ENCODE data around the gene ROR1. TPM values are rescaled to one million over a fixed set of nuclear protein-coding genes. Genes with fewer than 3 reads are reported as not detected.

The ROR1 gene
- polyA plus RNA-seq, 3 donors = 30.6 to 39.3 (median 35.7) TPM

GRCh38 chr1:64150729-64151230 lies 377.0 kb downstream of the ROR1 start:
- no peak for DNase-seq (ENCODE audit: low read depth in 3 of 3, low spot score in 2 of 3)

- DNase-seq (ENCODE audit: low read depth in 3 of 3, low spot score in 2 of 3) = no peak
These were observed 381.5 kb downstream of the ROR1 start for GRCh38 chr1:64155278-64155677.

- no peak for DNase-seq (ENCODE audit: low read depth in 3 of 3, low spot score in 2 of 3)
These were observed 387.6 kb downstream of the ROR1 start for GRCh38 chr1:64161357-64161941.

GRCh38 chr1:64162151-64162550 lies 388.3 kb downstream of the ROR1 start:
- no peak for DNase-seq (ENCODE audit: low read depth in 3 of 3, low spot score in 2 of 3)

GRCh38 chr1:64162804-64163203 lies 389.0 kb downstream of the ROR1 start:
- DNase-seq (ENCODE audit: low read depth in 3 of 3, low spot score in 2 of 3) = no peak

GRCh38 chr1:64163431-64163830 lies 389.6 kb downstream of the ROR1 start:
- DNase-seq (ENCODE audit: low read depth in 3 of 3, low spot score in 2 of 3) = no peak

- DNase-seq (ENCODE audit: low read depth in 3 of 3, low spot score in 2 of 3) = no peak
These were observed 390.2 kb downstream of the ROR1 start for GRCh38 chr1:64163970-64164369.

GRCh38 chr1:64166629-64167028 lies 392.8 kb downstream of the ROR1 start:
- no peak for DNase-seq (ENCODE audit: low read depth in 3 of 3, low spot score in 2 of 3)

GRCh38 chr1:64167176-64167575 lies 393.4 kb downstream of the ROR1 start:
- DNase-seq (ENCODE audit: low read depth in 3 of 3, low spot score in 2 of 3) = no peak

GRCh38 chr1:64171246-64171645 lies 397.4 kb downstream of the ROR1 start:
- DNase-seq (ENCODE audit: low read depth in 3 of 3, low spot score in 2 of 3) = no peak

GRCh38 chr1:64171797-64172281 lies 398.0 kb downstream of the ROR1 start:
- no peak for DNase-seq (ENCODE audit: low read depth in 3 of 3, low spot score in 2 of 3)

- no peak for DNase-seq (ENCODE audit: low read depth in 3 of 3, low spot score in 2 of 3)
These were observed 398.7 kb downstream of the ROR1 start for GRCh38 chr1:64172458-64172983.

GRCh38 chr1:64173336-64173940 lies 399.6 kb downstream of the ROR1 start:
- no peak for DNase-seq (ENCODE audit: low read depth in 3 of 3, low spot score in 2 of 3)

GRCh38 chr1:64175639-64176038 lies 401.8 kb downstream of the ROR1 start:
- no peak for DNase-seq (ENCODE audit: low read depth in 3 of 3, low spot score in 2 of 3)

- no peak for DNase-seq (ENCODE audit: low read depth in 3 of 3, low spot score in 2 of 3)
These were observed 402.8 kb downstream of the ROR1 start for GRCh38 chr1:64176659-64177058.

- no peak for DNase-seq (ENCODE audit: low read depth in 3 of 3, low spot score in 2 of 3)
These were observed 405.8 kb downstream of the ROR1 start for GRCh38 chr1:64179588-64179987.

GRCh38 chr1:64182207-64182606 lies 408.4 kb downstream of the ROR1 start:
- DNase-seq (ENCODE audit: low read depth in 3 of 3, low spot score in 2 of 3) = no peak

- no peak for DNase-seq (ENCODE audit: low read depth in 3 of 3, low spot score in 2 of 3)
These were observed 409.7 kb downstream of the ROR1 start for GRCh38 chr1:64183395-64184002.

- no peak for DNase-seq (ENCODE audit: low read depth in 3 of 3, low spot score in 2 of 3)
These were observed 410.2 kb downstream of the ROR1 start for GRCh38 chr1:64184003-64184440.

GRCh38 chr1:64186138-64186897 lies 412.5 kb downstream of the ROR1 start:
- DNase-seq (ENCODE audit: low read depth in 3 of 3, low spot score in 2 of 3) = no peak

GRCh38 chr1:64186898-64187280 lies 413.1 kb downstream of the ROR1 start:
- no peak for DNase-seq (ENCODE audit: low read depth in 3 of 3, low spot score in 2 of 3)

All from right renal cortex interstitium (tissue), 3 donors.